ENCODE data around the gene ZCWPW1. TPM values are rescaled to one million over a fixed set of nuclear protein-coding genes. Genes with fewer than 3 reads are reported as not detected.
A peak's percentile ranks its signal among the peaks of the same experiment; 100 is the strongest.
"Not testable (repeated sequence)": the region's sequence is repeated elsewhere in the genome, so short reads cannot be mapped to it uniquely, and the experiment has no call there.

ZCWPW1 gene
- total RNA-seq, 1 experiment from 2014 or later: 3.4 TPM

- intact Hi-C loops (cut with micrococcal nuclease; ENCODE audit: unreplicated experiment): no loop called here
- H3K4me1 Mint-ChIP-seq (ENCODE audit: low read depth, unreplicated experiment): no peaks in the 10 kb centered on the region
- no peaks in the 10 kb centered on the region for H3K9me3 ChIP-seq
- no peak overlapping the region for H3K4me3 Mint-ChIP-seq (ENCODE audit: unreplicated experiment)
- ChIA-PET CTCF (interaction anchor here (0.7 to 1.0 kb wide), 2 partner anchors 91 to 1021 kb away, joined by 5 to 17 read pairs; no protein-coding TSS in a partner anchor), POLR2A (no interaction called here)
- no peak overlapping the region for H3K27ac Mint-ChIP-seq (ENCODE audit: unreplicated experiment)
- H3K4me1 ChIP-seq: peaks cover 6% of the 10 kb centered on the region
- no peaks in the 10 kb centered on the region for H3K27me3 ChIP-seq (replicated peaks; ENCODE audit: control insufficient read depth, insufficient read depth, low read length)
- no peak for DNase-seq
- no peaks in the 10 kb centered on the region for H3K27me3 Mint-ChIP-seq (ENCODE audit: insufficient read depth, unreplicated experiment)
- no peak overlapping the region for H3K4me3 ChIP-seq (ENCODE audit: low read depth, low read length)
- H3K9me3 Mint-ChIP-seq (ENCODE audit: unreplicated experiment): no peaks in the 10 kb centered on the region
- TSS peak; percentile 55 for BruUV-seq (replicated peaks)
- no peaks in the 10 kb centered on the region for H3K36me3 ChIP-seq (ENCODE audit: control insufficient read depth, insufficient read depth, low read length)
- H3K36me3 Mint-ChIP-seq (ENCODE audit: insufficient read depth, unreplicated experiment): peaks cover 11% of the 10 kb centered on the region
- TF ChIP-seq, protein P1, sequence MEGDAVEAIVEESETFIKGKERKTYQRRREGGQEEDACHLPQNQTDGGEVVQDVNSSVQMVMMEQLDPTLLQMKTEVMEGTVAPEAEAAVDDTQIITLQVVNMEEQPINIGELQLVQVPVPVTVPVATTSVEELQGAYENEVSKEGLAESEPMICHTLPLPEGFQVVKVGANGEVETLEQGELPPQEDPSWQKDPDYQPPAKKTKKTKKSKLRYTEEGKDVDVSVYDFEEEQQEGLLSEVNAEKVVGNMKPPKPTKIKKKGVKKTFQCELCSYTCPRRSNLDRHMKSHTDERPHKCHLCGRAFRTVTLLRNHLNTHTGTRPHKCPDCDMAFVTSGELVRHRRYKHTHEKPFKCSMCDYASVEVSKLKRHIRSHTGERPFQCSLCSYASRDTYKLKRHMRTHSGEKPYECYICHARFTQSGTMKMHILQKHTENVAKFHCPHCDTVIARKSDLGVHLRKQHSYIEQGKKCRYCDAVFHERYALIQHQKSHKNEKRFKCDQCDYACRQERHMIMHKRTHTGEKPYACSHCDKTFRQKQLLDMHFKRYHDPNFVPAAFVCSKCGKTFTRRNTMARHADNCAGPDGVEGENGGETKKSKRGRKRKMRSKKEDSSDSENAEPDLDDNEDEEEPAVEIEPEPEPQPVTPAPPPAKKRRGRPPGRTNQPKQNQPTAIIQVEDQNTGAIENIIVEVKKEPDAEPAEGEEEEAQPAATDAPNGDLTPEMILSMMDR (IDR thresholded peaks at IDR 0.05; ENCODE audit: insufficient read depth in 1 of 2, low read depth in 1 of 2, low read length in 1 of 2, severe bottlenecking in 1 of 2, unreplicated experiment in 1 of 2): no peak
Measured at GRCh38 chr7:100449190-100449795, 20.8 kb upstream of the ZCWPW1 start.

DNA sequence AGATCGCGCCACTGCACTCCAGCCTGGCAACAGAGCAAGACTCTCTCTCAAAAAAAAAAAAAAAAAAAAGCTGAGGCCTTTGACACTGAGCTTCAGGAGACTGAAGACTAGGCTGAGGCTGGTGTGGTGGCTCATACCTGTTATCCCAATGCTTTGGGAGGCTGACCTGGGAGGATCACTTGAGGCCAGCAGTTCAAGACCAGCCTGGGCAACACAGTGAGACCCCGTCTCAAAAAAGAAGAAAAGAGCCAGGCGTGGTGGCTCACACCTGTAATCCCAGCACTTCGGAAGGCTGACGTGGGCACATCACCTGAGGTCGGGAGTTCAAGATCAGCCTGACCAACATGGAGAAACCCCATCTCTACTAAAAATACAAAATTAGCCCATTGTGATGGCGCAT lies 18.9 kb upstream of the ZCWPW1 start:
- H3K4me3 Mint-ChIP-seq (ENCODE audit: unreplicated experiment); H3K27me3 Mint-ChIP-seq (ENCODE audit: insufficient read depth, unreplicated experiment); H3K36me3 ChIP-seq (ENCODE audit: control insufficient read depth, insufficient read depth, low read length); H3K4me3 ChIP-seq (ENCODE audit: low read depth, low read length); H3K9me3 Mint-ChIP-seq (ENCODE audit: unreplicated experiment); H3K9me3 ChIP-seq; BruUV-seq (replicated peaks); DNase-seq; H3K27ac Mint-ChIP-seq (ENCODE audit: unreplicated experiment); intact Hi-C loops (cut with micrococcal nuclease; ENCODE audit: unreplicated experiment); H3K27me3 ChIP-seq (replicated peaks; ENCODE audit: control insufficient read depth, insufficient read depth, low read length); H3K4me1 Mint-ChIP-seq (ENCODE audit: low read depth, unreplicated experiment): not testable (repeated sequence)
- ChIA-PET POLR2A (interaction anchor here (0.9 to 1.0 kb wide), 2 partner anchors 11 to 18 kb away, joined by 7 to 8 read pairs; partner anchors contain the start of gene ZCWPW1), CTCF (interaction anchor here (0.6 kb wide), 3 partner anchors 11 to 114 kb away, joined by 3 to 6 read pairs (median 3); no protein-coding TSS in a partner anchor)
- H3K36me3 Mint-ChIP-seq (ENCODE audit: insufficient read depth, unreplicated experiment): peaks cover 11% of the 10 kb centered on the region
- H3K4me1 ChIP-seq: peaks cover 13% of the 10 kb centered on the region

DNA sequence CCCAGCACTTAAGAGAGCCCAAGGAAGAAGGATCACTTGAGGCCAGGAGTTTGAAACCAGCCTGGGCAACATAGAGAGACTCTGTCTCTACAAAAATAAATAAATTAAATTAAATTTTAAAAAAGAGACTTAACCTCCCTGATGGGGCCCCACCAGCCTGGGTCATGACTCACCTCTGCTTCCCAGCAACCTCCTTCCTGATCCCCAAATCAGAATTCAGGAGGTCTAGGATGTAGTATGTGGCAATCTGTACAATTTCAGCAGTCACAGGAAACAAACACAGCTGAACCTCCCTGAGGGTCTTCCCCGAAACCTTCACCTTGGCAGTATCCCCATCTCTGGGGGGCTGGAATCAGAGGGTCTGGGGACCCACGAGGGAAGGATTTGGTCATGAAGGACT lies 17.5 kb upstream of the ZCWPW1 start:
- no peaks in the 10 kb centered on the region for H3K27me3 Mint-ChIP-seq (ENCODE audit: insufficient read depth, unreplicated experiment)
- H3K27ac Mint-ChIP-seq (ENCODE audit: unreplicated experiment): no peak overlapping the region
- H3K9me3 Mint-ChIP-seq (ENCODE audit: unreplicated experiment): no peaks in the 10 kb centered on the region

More for the DNA sequence above, 17.5 kb upstream of the ZCWPW1 start:
- Histone ChIP-seq H3K36me3 (ENCODE audit: control insufficient read depth, insufficient read depth, low read length) (no peaks in the 10 kb centered on the region), H3K27me3 (replicated peaks; ENCODE audit: control insufficient read depth, insufficient read depth, low read length) (no peaks in the 10 kb centered on the region), H3K9me3 (no peaks in the 10 kb centered on the region), H3K4me1 (peaks cover 13% of the 10 kb centered on the region), H3K4me3 (ENCODE audit: low read depth, low read length) (no peak overlapping the region)
- ChIA-PET POLR2A (no interaction called here), CTCF (interaction anchor here (1.2 kb wide), 1 partner anchor 8 kb away, joined by 3 read pairs; no protein-coding TSS in a partner anchor)
- TF ChIP-seq, protein P1 (IDR thresholded peaks at IDR 0.05; ENCODE audit: insufficient read depth in 1 of 2, low read depth in 1 of 2, low read length in 1 of 2, severe bottlenecking in 1 of 2, unreplicated experiment in 1 of 2): no peak
- intact Hi-C loops (cut with micrococcal nuclease; ENCODE audit: unreplicated experiment): no loop called here
- Mint-ChIP-seq H3K36me3 (ENCODE audit: insufficient read depth, unreplicated experiment) (peaks cover 10% of the 10 kb centered on the region), H3K4me1 (ENCODE audit: low read depth, unreplicated experiment) (no peaks in the 10 kb centered on the region), H3K4me3 (ENCODE audit: unreplicated experiment) (no peak overlapping the region)
- DNase-seq: no peak
- BruUV-seq (replicated peaks): no TSS peak
